ENCODE data around the gene GALNT3. TPM values are rescaled to one million over a fixed set of nuclear protein-coding genes. Genes with fewer than 3 reads are reported as not detected.

The GALNT3 gene
- total RNA-seq (1 to 10 TPM; 2.0 to 3.2 TPM), polyA plus RNA-seq (1 to 10 TPM in 1 of 3 donors, under 1 TPM in 1, not detected in 1; 0.25 to 1.1 TPM), total RNA-seq (1.3 to 5.9 (median 3.1) reads per million in 6 experiments)

GRCh38 chr2:165793779-165794535 lies at the start of gene GALNT3:
Gene GALNT3, minus strand, starts transcription at chr2:165794247. Its CDS starts 23,547 bp downstream, at chr2:165770700.
- DNase-seq (peak in 6 of 10 donors; percentile 5 to 66 (median 22)), ATAC-seq (peak; percentile 60 to 61)
- POLR2A ChIA-PET: no interaction called here
- H3K4me3 Mint-ChIP-seq: peak within 1 kb of the TSS; percentile 77 to 96 (median 90)
- H3K36me3 Mint-ChIP-seq: peaks cover 0 to 4% (median 4%) of the 10 kb centered on the region in 3 donors
- peaks cover 14 to 37% (median 23%) of the 10 kb centered on the region in 5 donors for H3K27me3 Mint-ChIP-seq
- peaks cover 10 to 40% (median 16%) of the 10 kb centered on the region in 4 donors for H3K4me1 Mint-ChIP-seq
- peak within 1 kb of the TSS in 7 of 10 donors; percentile 57 to 95 (median 86) for H3K27ac Mint-ChIP-seq
- no peaks in the 10 kb centered on the region for H3K9me3 Mint-ChIP-seq

- peaks cover 0 to 3% (median 0%) of the 10 kb centered on the region in 9 donors for H3K9me3 Mint-ChIP-seq
- no peak overlapping the region for H3K27ac Mint-ChIP-seq
- DNase-seq (no peak), ATAC-seq (no peak)
- H3K4me1 Mint-ChIP-seq: no peaks in the 10 kb centered on the region
- POLR2A ChIA-PET: no interaction called here
- H3K4me3 Mint-ChIP-seq: no peak overlapping the region
- peaks cover 0 to 25% (median 19%) of the 10 kb centered on the region in 3 donors for H3K36me3 Mint-ChIP-seq
- no peaks in the 10 kb centered on the region for H3K27me3 Mint-ChIP-seq
These were observed 49.3 kb upstream of the GALNT3 start for GRCh38 chr2:165843351-165843750.

- H3K27ac Mint-ChIP-seq: no peak overlapping the region
- no peaks in the 10 kb centered on the region for H3K4me1 Mint-ChIP-seq
- DNase-seq (no peak), ATAC-seq (no peak)
- peaks cover 0 to 22% (median 13%) of the 10 kb centered on the region in 3 donors for H3K36me3 Mint-ChIP-seq
- no peaks in the 10 kb centered on the region for H3K9me3 Mint-ChIP-seq
- no peaks in the 10 kb centered on the region for H3K27me3 Mint-ChIP-seq
- POLR2A ChIA-PET: no interaction called here
- H3K4me3 Mint-ChIP-seq: no peak overlapping the region
These were observed 46.4 kb upstream of the GALNT3 start for GRCh38 chr2:165840333-165840958.

GRCh38 chr2:165839610-165840009 lies 45.6 kb upstream of the GALNT3 start:
- Mint-ChIP-seq H3K9me3 (no peaks in the 10 kb centered on the region), H3K27ac (no peak overlapping the region), H3K36me3 (peaks cover 0 to 22% (median 13%) of the 10 kb centered on the region in 3 donors), H3K27me3 (no peaks in the 10 kb centered on the region), H3K4me1 (no peaks in the 10 kb centered on the region), H3K4me3 (no peak overlapping the region)
- POLR2A ChIA-PET: no interaction called here
- DNase-seq (no peak), ATAC-seq (no peak)

- Mint-ChIP-seq H3K4me3 (no peak overlapping the region), H3K9me3 (no peaks in the 10 kb centered on the region), H3K27ac (no peak overlapping the region), H3K4me1 (no peaks in the 10 kb centered on the region), H3K36me3 (peaks cover 0 to 19% (median 17%) of the 10 kb centered on the region in 3 donors), H3K27me3 (no peaks in the 10 kb centered on the region)
- no peak for DNase-seq
- POLR2A ChIA-PET: no interaction called here
- ATAC-seq: no peak
These were observed 43.1 kb upstream of the GALNT3 start for GRCh38 chr2:165837122-165837521.

- Mint-ChIP-seq H3K4me1 (no peaks in the 10 kb centered on the region), H3K4me3 (no peak overlapping the region), H3K27ac (no peak overlapping the region), H3K27me3 (no peaks in the 10 kb centered on the region), H3K36me3 (peaks cover 0 to 16% (median 10%) of the 10 kb centered on the region in 3 donors), H3K9me3 (no peaks in the 10 kb centered on the region)
- DNase-seq (no peak), ATAC-seq (no peak)
- POLR2A ChIA-PET: no interaction called here
These were observed 41.3 kb upstream of the GALNT3 start for GRCh38 chr2:165835363-165835762.

- Mint-ChIP-seq H3K27me3 (no peaks in the 10 kb centered on the region), H3K27ac (no peak overlapping the region), H3K4me1 (no peaks in the 10 kb centered on the region), H3K9me3 (no peaks in the 10 kb centered on the region), H3K36me3 (peaks cover 0 to 12% (median 4%) of the 10 kb centered on the region in 3 donors), H3K4me3 (no peak overlapping the region)
- DNase-seq: no peak
- ATAC-seq: no peak
- POLR2A ChIA-PET: no interaction called here
These were observed 39.1 kb upstream of the GALNT3 start for GRCh38 chr2:165833156-165833555.

- H3K4me1 Mint-ChIP-seq: no peaks in the 10 kb centered on the region
- DNase-seq (no peak), ATAC-seq (no peak)
- peaks cover 0 to 14% (median 0%) of the 10 kb centered on the region in 3 donors for H3K36me3 Mint-ChIP-seq
- H3K9me3 Mint-ChIP-seq: peaks cover 0 to 2% (median 0%) of the 10 kb centered on the region in 9 donors
- POLR2A ChIA-PET: no interaction called here
- H3K27ac Mint-ChIP-seq: no peak overlapping the region
- H3K27me3 Mint-ChIP-seq: peaks cover 4 to 22% (median 6%) of the 10 kb centered on the region in 5 donors
- no peak overlapping the region for H3K4me3 Mint-ChIP-seq
These were observed 33.9 kb upstream of the GALNT3 start for GRCh38 chr2:165827921-165828276.

- H3K4me1 Mint-ChIP-seq: no peaks in the 10 kb centered on the region
- H3K27me3 Mint-ChIP-seq: peaks cover 4 to 29% (median 6%) of the 10 kb centered on the region in 5 donors
- peaks cover 0 to 12% (median 0%) of the 10 kb centered on the region in 3 donors for H3K36me3 Mint-ChIP-seq
- no peak for ATAC-seq
- H3K27ac Mint-ChIP-seq: no peak overlapping the region
- H3K4me3 Mint-ChIP-seq: no peak overlapping the region
- H3K9me3 Mint-ChIP-seq: peaks cover 0 to 2% (median 0%) of the 10 kb centered on the region in 9 donors
- DNase-seq: no peak
- POLR2A ChIA-PET: no interaction called here
These were observed 33.2 kb upstream of the GALNT3 start for GRCh38 chr2:165827016-165827920.

GRCh38 chr2:165825041-165825440 lies 31.0 kb upstream of the GALNT3 start:
- Mint-ChIP-seq H3K9me3 (peaks cover 0 to 2% (median 0%) of the 10 kb centered on the region in 9 donors), H3K36me3 (peaks cover 0 to 7% (median 0%) of the 10 kb centered on the region in 3 donors), H3K4me1 (no peaks in the 10 kb centered on the region), H3K27me3 (peaks cover 4 to 34% (median 9%) of the 10 kb centered on the region in 5 donors), H3K27ac (no peak overlapping the region), H3K4me3 (no peak overlapping the region)
- DNase-seq (no peak), ATAC-seq (no peak)
- POLR2A ChIA-PET: no interaction called here

GRCh38 chr2:165820296-165820695 lies 26.2 kb upstream of the GALNT3 start:
- H3K9me3 Mint-ChIP-seq: peaks cover 0 to 2% (median 0%) of the 10 kb centered on the region in 9 donors
- peaks cover 0 to 23% (median 0%) of the 10 kb centered on the region in 4 donors for H3K4me1 Mint-ChIP-seq
- H3K27ac Mint-ChIP-seq: no peak overlapping the region
- POLR2A ChIA-PET: no interaction called here
- peaks cover 6 to 18% (median 18%) of the 10 kb centered on the region in 3 donors for H3K36me3 Mint-ChIP-seq
- ATAC-seq (no peak), DNase-seq (no peak)
- peaks cover 4 to 33% (median 9%) of the 10 kb centered on the region in 5 donors for H3K27me3 Mint-ChIP-seq
- no peak overlapping the region for H3K4me3 Mint-ChIP-seq

GRCh38 chr2:165818920-165819319 lies 24.9 kb upstream of the GALNT3 start:
- no peak overlapping the region for H3K27ac Mint-ChIP-seq
- ATAC-seq: no peak
- no peak for DNase-seq
- no peak overlapping the region for H3K4me3 Mint-ChIP-seq
- H3K27me3 Mint-ChIP-seq: peaks cover 0 to 22% (median 6%) of the 10 kb centered on the region in 5 donors
- H3K9me3 Mint-ChIP-seq: peaks cover 0 to 2% (median 0%) of the 10 kb centered on the region in 9 donors
- peaks cover 6 to 18% (median 18%) of the 10 kb centered on the region in 3 donors for H3K36me3 Mint-ChIP-seq
- H3K4me1 Mint-ChIP-seq: peaks cover 0 to 28% (median 0%) of the 10 kb centered on the region in 4 donors
- POLR2A ChIA-PET: no interaction called here

Data from naive thymus-derived CD8-positive, alpha-beta T cell (primary cell).